SK-N-MC (cell line): ENCODE measurements around the gene SGCE.

Source experiments
- EZH2 ChIP-seq: fragments of 200-600 bp; sonication (generic); IDR thresholded peaks from one replicate; pipeline ENCODE4 v1.6.1; 2017; ENCODE audit warnings: antibody characterized with exemption
- FOXP2 ChIP-seq: optimal IDR thresholded peaks from 2 replicates; pipeline ENCODE3; 2011; ENCODE audit warnings: mild to moderate bottlenecking, moderate library complexity; ENCODE audit not compliant: insufficient read depth; ENCODE audit errors: extremely low read length, control extremely low read depth
- POLR2AphosphoS5 ChIP-seq: IDR thresholded peaks from 2 replicates; pipeline ENCODE4 v1.6.1; 2012; ENCODE audit warnings: mild to moderate bottlenecking, low read depth, low read length, borderline replicate concordance

DNA sequence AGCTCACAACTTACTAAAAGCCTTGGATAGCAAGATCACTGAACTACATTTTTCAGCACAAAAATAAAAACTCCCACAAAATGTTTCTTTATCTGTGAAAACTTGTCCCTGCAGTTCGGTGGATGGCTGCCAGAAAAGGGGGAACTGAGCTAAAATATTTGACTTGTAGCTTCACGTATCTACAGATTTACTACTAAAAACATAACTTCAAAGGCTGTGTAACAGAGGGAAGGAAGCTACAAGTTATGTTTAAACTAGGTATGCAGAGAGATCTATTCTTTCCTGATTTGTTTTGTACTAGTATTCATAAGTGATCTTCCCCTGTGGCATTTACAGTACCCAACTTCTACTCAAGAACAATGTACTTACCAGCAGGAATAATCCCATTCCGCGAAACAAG is 25.1 kb downstream of the SGCE start:
- TF ChIP-seq POLR2AphosphoS5 (no peak), EZH2 (no peak), FOXP2 (no peak)
